B cell (primary cell): ENCODE measurements around the gene CCDC102A. TPM values are rescaled to one million over a fixed set of nuclear protein-coding genes. Genes with fewer than 3 reads are reported as not detected.

Experiments used
- ATAC-seq: fragments of 200-7000 bp; cut with Tn5 transposase; one replicate; pipeline ENCODE4 v1.10.0; 2021; ENCODE audit warnings: low read depth, mild to moderate bottlenecking, moderate number of reproducible peaks, moderate library complexity
- CTCF ChIA-PET: fragments of 350-600 bp; sonication (Branson Sonifier 250); formaldehyde crosslinking; loops from one replicate; lab custom pipeline; 2021; ENCODE audit warnings: antibody characterized with exemption, inconsistent platforms; lab: Charles Lee
- POLR2A ChIA-PET: fragments of 350-600 bp; sonication (Branson Sonifier 250); formaldehyde crosslinking; loops from one replicate; lab custom pipeline; 2021; ENCODE audit warnings: antibody characterized with exemption; lab: Charles Lee
- DNase-seq: peaks from one replicate; pipeline ENCODE4 v3.0.0; 2013
- H2AFZ ChIP-seq: 2 replicates; pipeline ENCODE4 v1.6.1; 2012; ENCODE audit warnings: mild to moderate bottlenecking, low read depth, low read length; ENCODE audit not compliant: insufficient read depth, poor library complexity, severe bottlenecking
- H3K27ac ChIP-seq, 2 donors: 1 replicate in 1 of 2; 2 replicates in 1 of 2; pipeline ENCODE4 v1.5.1; 2012 to 2013; ENCODE audit warnings: low read length in 2 of 2, mild to moderate bottlenecking in 2 of 2, moderate library complexity in 1 of 2
- H3K27me3 ChIP-seq, 4 experiments: fragments of 200-600 bp in 1 of 4; sonication (generic) in 1 of 4; replicated peaks in 1 of 4; 1 replicate in 2 of 4; 2 replicates in 2 of 4; pipeline versions ENCODE4 v1.6.1 to v1.7.0; 2013 to 2016; ENCODE audit warnings: low read length in 3 of 4, mild to moderate bottlenecking in 2 of 4, mixed read lengths in 1 of 4, moderate library complexity in 1 of 4; ENCODE audit not compliant: insufficient read depth in 4 of 4, control insufficient read depth in 3 of 4; ENCODE audit errors: control extremely low read depth in 1 of 4
- H3K36me3 ChIP-seq, 2 experiments: replicated peaks in 1 of 2; 1 replicate in 1 of 2; 2 replicates in 1 of 2; pipeline versions ENCODE4 v1.6.1 to v1.7.1; 2013; ENCODE audit warnings: low read length in 1 of 2; ENCODE audit not compliant: insufficient read depth in 2 of 2, control insufficient read depth in 1 of 2; ENCODE audit errors: control extremely low read depth in 1 of 2, extremely low read depth in 1 of 2
- H3K4me1 ChIP-seq, 2 donors: fragments of 200-600 bp in 1 of 2; sonication (generic) in 1 of 2; 1 replicate in 1 of 2; 2 replicates in 1 of 2; pipeline versions ENCODE4 v1.5.1 to v1.6.1; 2013 to 2017; ENCODE audit warnings: low read length in 2 of 2; ENCODE audit not compliant: control insufficient read depth in 2 of 2, insufficient read depth in 2 of 2
- H3K4me2 ChIP-seq: replicated peaks from 2 replicates; pipeline ENCODE3; 2012; ENCODE audit warnings: mild to moderate bottlenecking, low read depth, low read length; ENCODE audit not compliant: poor library complexity, severe bottlenecking
- H3K4me3 ChIP-seq, 5 experiments: fragments of 200-600 bp in 1 of 5; sonication (generic) in 1 of 5; 1 replicate in 3 of 5; 2 replicates in 2 of 5; pipeline versions ENCODE4 v1.5.1 to v1.7.0; 2011 to 2016; ENCODE audit warnings: low read length in 4 of 5, mild to moderate bottlenecking in 4 of 5, low read depth in 2 of 5, control low read depth in 1 of 5, moderate library complexity in 1 of 5; ENCODE audit not compliant: insufficient read depth in 1 of 5; ENCODE audit errors: control extremely low read depth in 1 of 5, extremely low read depth in 1 of 5
- H3K79me2 ChIP-seq: fragments of 200-600 bp; sonication (generic); one replicate; pipeline ENCODE4 v1.6.0; 2016; ENCODE audit warnings: low read length; ENCODE audit not compliant: control insufficient read depth, insufficient read depth
- H3K9ac ChIP-seq: fragments of 200-600 bp; sonication (generic); 2 replicates; pipeline ENCODE4 v1.6.1; 2017; ENCODE audit warnings: mild to moderate bottlenecking, low read length, moderate library complexity
- H3K9me3 ChIP-seq, 3 donors: one replicate each; pipeline versions ENCODE4 v1.6.1 to v1.7.1; 2013; ENCODE audit warnings: low read length in 2 of 3; ENCODE audit not compliant: control insufficient read depth in 2 of 3, insufficient read depth in 1 of 3; ENCODE audit errors: control extremely low read depth in 1 of 3
- H4K20me1 ChIP-seq: 2 replicates; pipeline ENCODE4 v1.6.0; 2012; ENCODE audit warnings: mild to moderate bottlenecking, low read length; ENCODE audit not compliant: insufficient read depth, control insufficient read depth, poor library complexity, severe bottlenecking
- H3K27ac Mint-ChIP-seq: one replicate; pipeline ENCODE4 v1.8.0; 2021; ENCODE audit warnings: mixed read lengths
- H3K27me3 Mint-ChIP-seq: one replicate; pipeline ENCODE4 v1.8.0; 2021; ENCODE audit warnings: mixed read lengths
- H3K4me1 Mint-ChIP-seq: one replicate; pipeline ENCODE4 v1.8.0; 2021; ENCODE audit warnings: mixed read lengths
- H3K4me3 Mint-ChIP-seq: one replicate; pipeline ENCODE4 v1.8.0; 2021; ENCODE audit warnings: mixed read lengths
- H3K9me3 Mint-ChIP-seq: one replicate; pipeline ENCODE4 v1.8.0; 2022; ENCODE audit warnings: mixed read lengths; ENCODE audit not compliant: insufficient read depth
- CTCF ChIP-seq: fragments of 200-600 bp; IDR thresholded peaks from one replicate; pipeline ENCODE4 v1.8.0; 2022; ENCODE audit warnings: antibody characterized with exemption, mild to moderate bottlenecking
- EZH2 ChIP-seq: IDR thresholded peaks from 2 replicates; pipeline ENCODE4 v1.6.1; 2012; ENCODE audit warnings: borderline replicate concordance, low read depth, mild to moderate bottlenecking, moderate library complexity, low read length; ENCODE audit not compliant: insufficient read depth, poor library complexity, severe bottlenecking
- WGBS: methylation state at CpG from one replicate; pipeline ENCODE4 v1.1.5; 2013; ENCODE audit warnings: missing lambda C conversion rate; ENCODE audit not compliant: insufficient coverage; 5-methylcytosine and 5-hydroxymethylcytosine counted together
- intact Hi-C: fragments of 100-400 bp; cut with micrococcal nuclease; formaldehyde crosslinking; loops from one replicate; pipeline ENCODE4 v1.10.0; 2022
- polyA plus RNA-seq: library from polyadenylated mRNA; depleted of rRNA; stranded (reverse); fragments of >200 nt; gene quantifications from 2 replicates; pipeline ENCODE4 v1.2.3, GENCODE V29; 2012
- total RNA-seq, 2 donors: library from RNA; stranded (reverse); fragments of 120-200 nt in 1 of 2; gene quantifications; 1 replicate in 1 of 2; 2 replicates in 1 of 2; pipeline versions ENCODE4 v1.2.3 to v1.2.4, GENCODE V29; 2013 to 2022

CCDC102A gene
- total and polyA plus RNA-seq, 2 donors (not counting 1 experiment from before 2014, with no cell fraction given): 14.5 to 14.7 TPM

- H3K27ac ChIP-seq: no peak overlapping the region
- 79% methylated on average over 14 of the region's 14 CpGs for WGBS
- H2AFZ ChIP-seq: peak overlapping the region; percentile 85
Observed at GRCh38 chr16:57485091-57485915, 51.1 kb downstream of the CCDC102A start.

More at GRCh38 chr16:57485091-57485915, 51.1 kb downstream of the CCDC102A start:
- no peaks in the 10 kb centered on the region for H3K9me3 ChIP-seq
- H3K27me3 ChIP-seq: peaks cover 0 to 13% (median 3%) of the 10 kb centered on the region in 4 experiments
- TF ChIP-seq EZH2: no peak
- no peak for TF ChIP-seq CTCF
- Mint-ChIP-seq H3K9me3 (no peaks in the 10 kb centered on the region), H3K27me3 (peaks cover 13% of the 10 kb centered on the region), H3K27ac (no peak overlapping the region), H3K4me3 (peak overlapping the region; percentile 85), H3K4me1 (peaks cover 16% of the 10 kb centered on the region)
- CTCF ChIA-PET: interaction anchor here (1.4 to 2.0 kb wide), 3 partner anchors 11 to 52 kb away, joined by 4 to 6 read pairs (median 5); partner anchors contain the start of gene CCDC102A
- no peaks in the 10 kb centered on the region for H3K36me3 ChIP-seq
- peaks cover 11 to 15% of the 10 kb centered on the region in 2 donors for H3K4me1 ChIP-seq
- intact Hi-C loops: no loop called here
- H3K4me2 ChIP-seq: peak overlapping the region; percentile 93
- H3K79me2 ChIP-seq: no peaks in the 10 kb centered on the region
- ATAC-seq (no peak), DNase-seq (no peak)
- no peaks in the 10 kb centered on the region for H4K20me1 ChIP-seq
- peak overlapping the region; percentile 75 for H3K9ac ChIP-seq
- POLR2A ChIA-PET: interaction anchor here (0.6 kb wide), 1 partner anchor 110 kb away, joined by 4 read pairs; no protein-coding TSS in a partner anchor
- peak overlapping the region in 4 of 5 experiments; percentile 54 to 68 (median 60) for H3K4me3 ChIP-seq
